ENCODE measurements around the gene POLA1.

Gene POLA1

DNA sequence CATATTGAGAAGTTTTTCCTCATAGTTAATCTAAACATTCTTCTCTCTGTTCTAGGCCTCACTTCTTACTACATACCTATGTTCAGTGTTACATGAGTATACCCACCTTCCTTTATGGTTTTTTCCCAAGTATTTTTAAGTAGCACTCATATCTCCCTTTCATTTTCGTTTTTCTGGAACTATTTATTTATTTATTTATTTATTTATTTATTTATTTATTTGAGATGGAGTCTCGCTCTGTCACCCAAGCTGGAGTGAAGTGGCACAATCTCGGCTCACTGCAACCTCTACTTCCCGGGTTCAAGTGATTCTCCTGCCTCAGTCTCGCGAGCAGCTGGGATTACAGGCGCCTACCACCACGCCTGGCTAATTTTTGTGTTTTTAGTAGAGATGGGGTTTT, 170.1 kb downstream of the POLA1 start (continued):
- TF ChIP-seq, protein P1, sequence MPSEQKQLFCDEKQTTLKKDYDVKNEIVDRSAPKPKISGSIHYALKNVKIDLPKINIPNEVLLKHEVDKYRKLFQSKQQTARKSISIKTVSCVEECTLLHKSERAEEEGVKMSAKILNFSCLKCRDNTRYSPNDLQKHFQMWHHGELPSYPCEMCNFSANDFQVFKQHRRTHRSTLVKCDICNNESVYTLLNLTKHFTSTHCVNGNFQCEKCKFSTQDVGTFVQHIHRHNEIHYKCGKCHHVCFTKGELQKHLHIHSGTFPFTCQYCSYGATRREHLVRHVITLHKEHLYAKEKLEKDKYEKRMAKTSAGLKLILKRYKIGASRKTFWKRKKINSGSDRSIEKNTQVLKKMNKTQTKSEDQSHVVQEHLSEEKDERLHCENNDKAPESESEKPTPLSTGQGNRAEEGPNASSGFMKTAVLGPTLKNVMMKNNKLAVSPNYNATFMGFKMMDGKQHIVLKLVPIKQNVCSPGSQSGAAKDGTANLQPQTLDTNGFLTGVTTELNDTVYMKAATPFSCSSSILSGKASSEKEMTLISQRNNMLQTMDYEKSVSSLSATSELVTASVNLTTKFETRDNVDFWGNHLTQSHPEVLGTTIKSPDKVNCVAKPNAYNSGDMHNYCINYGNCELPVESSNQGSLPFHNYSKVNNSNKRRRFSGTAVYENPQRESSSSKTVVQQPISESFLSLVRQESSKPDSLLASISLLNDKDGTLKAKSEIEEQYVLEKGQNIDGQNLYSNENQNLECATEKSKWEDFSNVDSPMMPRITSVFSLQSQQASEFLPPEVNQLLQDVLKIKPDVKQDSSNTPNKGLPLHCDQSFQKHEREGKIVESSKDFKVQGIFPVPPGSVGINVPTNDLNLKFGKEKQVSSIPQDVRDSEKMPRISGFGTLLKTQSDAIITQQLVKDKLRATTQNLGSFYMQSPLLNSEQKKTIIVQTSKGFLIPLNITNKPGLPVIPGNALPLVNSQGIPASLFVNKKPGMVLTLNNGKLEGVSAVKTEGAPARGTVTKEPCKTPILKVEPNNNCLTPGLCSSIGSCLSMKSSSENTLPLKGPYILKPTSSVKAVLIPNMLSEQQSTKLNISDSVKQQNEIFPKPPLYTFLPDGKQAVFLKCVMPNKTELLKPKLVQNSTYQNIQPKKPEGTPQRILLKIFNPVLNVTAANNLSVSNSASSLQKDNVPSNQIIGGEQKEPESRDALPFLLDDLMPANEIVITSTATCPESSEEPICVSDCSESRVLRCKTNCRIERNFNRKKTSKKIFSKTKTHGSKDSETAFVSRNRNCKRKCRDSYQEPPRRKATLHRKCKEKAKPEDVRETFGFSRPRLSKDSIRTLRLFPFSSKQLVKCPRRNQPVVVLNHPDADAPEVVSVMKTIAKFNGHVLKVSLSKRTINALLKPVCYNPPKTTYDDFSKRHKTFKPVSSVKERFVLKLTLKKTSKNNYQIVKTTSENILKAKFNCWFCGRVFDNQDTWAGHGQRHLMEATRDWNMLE (tag by site-specific recombination; conservative IDR thresholded peaks at IDR 0.05; ENCODE audit: low read depth), result peak; percentile 89
- peak; percentile 29 for TF ChIP-seq ZNF510 (tag by site-specific recombination; IDR thresholded peaks at IDR 0.05; ENCODE audit: insufficient replicate concordance)
- TF ChIP-seq ZNF555 (tag by site-specific recombination; conservative IDR thresholded peaks at IDR 0.05), result peak; percentile 61
- TF ChIP-seq ZNF426 (tag by site-specific recombination; IDR thresholded peaks at IDR 0.05), result peak; percentile 69
- TF ChIP-seq ZNF19 (tag by site-specific recombination; IDR thresholded peaks at IDR 0.05; ENCODE audit: low read depth), result 0 out of 2 replicates have a peak, but pooled peaks have one; percentile 36
- TF ChIP-seq, protein P2, sequence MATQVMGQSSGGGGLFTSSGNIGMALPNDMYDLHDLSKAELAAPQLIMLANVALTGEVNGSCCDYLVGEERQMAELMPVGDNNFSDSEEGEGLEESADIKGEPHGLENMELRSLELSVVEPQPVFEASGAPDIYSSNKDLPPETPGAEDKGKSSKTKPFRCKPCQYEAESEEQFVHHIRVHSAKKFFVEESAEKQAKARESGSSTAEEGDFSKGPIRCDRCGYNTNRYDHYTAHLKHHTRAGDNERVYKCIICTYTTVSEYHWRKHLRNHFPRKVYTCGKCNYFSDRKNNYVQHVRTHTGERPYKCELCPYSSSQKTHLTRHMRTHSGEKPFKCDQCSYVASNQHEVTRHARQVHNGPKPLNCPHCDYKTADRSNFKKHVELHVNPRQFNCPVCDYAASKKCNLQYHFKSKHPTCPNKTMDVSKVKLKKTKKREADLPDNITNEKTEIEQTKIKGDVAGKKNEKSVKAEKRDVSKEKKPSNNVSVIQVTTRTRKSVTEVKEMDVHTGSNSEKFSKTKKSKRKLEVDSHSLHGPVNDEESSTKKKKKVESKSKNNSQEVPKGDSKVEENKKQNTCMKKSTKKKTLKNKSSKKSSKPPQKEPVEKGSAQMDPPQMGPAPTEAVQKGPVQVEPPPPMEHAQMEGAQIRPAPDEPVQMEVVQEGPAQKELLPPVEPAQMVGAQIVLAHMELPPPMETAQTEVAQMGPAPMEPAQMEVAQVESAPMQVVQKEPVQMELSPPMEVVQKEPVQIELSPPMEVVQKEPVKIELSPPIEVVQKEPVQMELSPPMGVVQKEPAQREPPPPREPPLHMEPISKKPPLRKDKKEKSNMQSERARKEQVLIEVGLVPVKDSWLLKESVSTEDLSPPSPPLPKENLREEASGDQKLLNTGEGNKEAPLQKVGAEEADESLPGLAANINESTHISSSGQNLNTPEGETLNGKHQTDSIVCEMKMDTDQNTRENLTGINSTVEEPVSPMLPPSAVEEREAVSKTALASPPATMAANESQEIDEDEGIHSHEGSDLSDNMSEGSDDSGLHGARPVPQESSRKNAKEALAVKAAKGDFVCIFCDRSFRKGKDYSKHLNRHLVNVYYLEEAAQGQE (tag by site-specific recombination; IDR thresholded peaks at IDR 0.05), result 0 out of 2 replicates have a peak, but pooled peaks have one; percentile 36
- TF ChIP-seq ZNF433 (tag by site-specific recombination; IDR thresholded peaks at IDR 0.05; ENCODE audit: low read depth), result peak; percentile 56; the same call in 1 of the 2 replicates

DNA sequence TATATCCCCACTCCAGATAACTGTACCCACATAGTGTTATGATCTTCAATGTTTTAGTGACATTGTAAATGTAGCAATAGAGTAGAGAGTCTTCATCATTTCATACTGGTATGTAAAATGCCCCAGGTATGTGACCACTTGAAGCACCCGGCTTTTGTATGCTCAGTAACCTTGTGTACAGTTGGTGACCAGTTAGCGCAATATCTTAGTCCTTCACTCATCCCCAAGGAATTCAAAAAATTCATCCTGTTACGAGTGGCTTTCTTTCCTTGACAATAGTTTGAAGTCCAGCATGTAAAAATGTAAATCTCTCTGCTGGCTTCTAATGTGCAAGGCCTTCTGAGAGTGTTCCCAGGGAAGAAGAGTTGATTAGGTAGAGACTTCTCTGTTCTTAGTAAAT, 176.4 kb downstream of the POLA1 start:
- Histone ChIP-seq H3K4me3 (ENCODE audit: low read depth, low read length) (no peak overlapping the region), H3K36me3 (ENCODE audit: control insufficient read depth in 2 of 2, insufficient read depth in 1 of 2, low read length in 2 of 2) (no peaks in the 10 kb centered on the region; a peak in 1 of 3 replicates), H3K9me3 (ENCODE audit: control insufficient read depth, insufficient read depth, low read depth, low read length) (no peaks in the 10 kb centered on the region), H3K27ac (ENCODE audit: extremely low read depth, low read depth, low read length) (no peak overlapping the region), H3K4me1 (ENCODE audit: control insufficient read depth, insufficient read depth, low read length) (no peaks in the 10 kb centered on the region)
- ChIA-PET POLR2A (no interaction called here), CTCF (no interaction called here)
- TF ChIP-seq ZNF324 (tag by site-specific recombination; IDR thresholded peaks at IDR 0.05) (no peak), ZNF391 (tag by site-specific recombination; IDR thresholded peaks at IDR 0.05; ENCODE audit: borderline replicate concordance, low read depth) (no peak), ZNF302 (tag by site-specific recombination; IDR thresholded peaks at IDR 0.05; ENCODE audit: low read depth) (no peak), SCRT1 (tag by site-specific recombination; IDR thresholded peaks at IDR 0.05; ENCODE audit: borderline replicate concordance) (no peak), YY1 (tag by site-specific recombination; IDR thresholded peaks at IDR 0.05) (no peak), ZNF776 (tag by site-specific recombination; IDR thresholded peaks at IDR 0.05; ENCODE audit: borderline replicate concordance) (no peak), SETDB1 (IDR thresholded peaks at IDR 0.05; ENCODE audit: insufficient read length, low read length) (no peak), REPIN1 (tag by site-specific recombination; IDR thresholded peaks at IDR 0.05; ENCODE audit: low read depth) (no peak), ZNF311 (tag by site-specific recombination; IDR thresholded peaks at IDR 0.05; ENCODE audit: borderline replicate concordance) (no peak), ZNF768 (tag by site-specific recombination; IDR thresholded peaks at IDR 0.05) (no peak), MEIS1 (CRISPR knock-in tag; IDR thresholded peaks at IDR 0.05; ENCODE audit: borderline replicate concordance) (no peak), ZNF140 (tag by site-specific recombination; IDR thresholded peaks at IDR 0.05) (no peak), ZNF629 (tag by site-specific recombination; IDR thresholded peaks at IDR 0.05) (no peak), ZNF670 (tag by site-specific recombination; IDR thresholded peaks at IDR 0.05; ENCODE audit: low read depth) (no peak), ZEB2 (tag by site-specific recombination; IDR thresholded peaks at IDR 0.05) (no peak)
- TF ChIP-seq, protein P3, sequence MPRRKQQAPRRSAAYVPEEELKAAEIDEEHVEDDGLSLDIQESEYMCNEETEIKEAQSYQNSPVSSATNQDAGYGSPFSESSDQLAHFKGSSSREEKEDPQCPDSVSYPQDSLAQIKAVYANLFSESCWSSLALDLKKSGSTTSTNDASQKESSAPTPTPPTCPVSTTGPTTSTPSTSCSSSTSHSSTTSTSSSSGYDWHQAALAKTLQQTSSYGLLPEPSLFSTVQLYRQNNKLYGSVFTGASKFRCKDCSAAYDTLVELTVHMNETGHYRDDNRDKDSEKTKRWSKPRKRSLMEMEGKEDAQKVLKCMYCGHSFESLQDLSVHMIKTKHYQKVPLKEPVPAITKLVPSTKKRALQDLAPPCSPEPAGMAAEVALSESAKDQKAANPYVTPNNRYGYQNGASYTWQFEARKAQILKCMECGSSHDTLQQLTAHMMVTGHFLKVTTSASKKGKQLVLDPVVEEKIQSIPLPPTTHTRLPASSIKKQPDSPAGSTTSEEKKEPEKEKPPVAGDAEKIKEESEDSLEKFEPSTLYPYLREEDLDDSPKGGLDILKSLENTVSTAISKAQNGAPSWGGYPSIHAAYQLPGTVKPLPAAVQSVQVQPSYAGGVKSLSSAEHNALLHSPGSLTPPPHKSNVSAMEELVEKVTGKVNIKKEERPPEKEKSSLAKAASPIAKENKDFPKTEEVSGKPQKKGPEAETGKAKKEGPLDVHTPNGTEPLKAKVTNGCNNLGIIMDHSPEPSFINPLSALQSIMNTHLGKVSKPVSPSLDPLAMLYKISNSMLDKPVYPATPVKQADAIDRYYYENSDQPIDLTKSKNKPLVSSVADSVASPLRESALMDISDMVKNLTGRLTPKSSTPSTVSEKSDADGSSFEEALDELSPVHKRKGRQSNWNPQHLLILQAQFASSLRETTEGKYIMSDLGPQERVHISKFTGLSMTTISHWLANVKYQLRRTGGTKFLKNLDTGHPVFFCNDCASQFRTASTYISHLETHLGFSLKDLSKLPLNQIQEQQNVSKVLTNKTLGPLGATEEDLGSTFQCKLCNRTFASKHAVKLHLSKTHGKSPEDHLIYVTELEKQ (tag by site-specific recombination; IDR thresholded peaks at IDR 0.05; ENCODE audit: borderline replicate concordance), result no peak
- TF ChIP-seq, protein P4, sequence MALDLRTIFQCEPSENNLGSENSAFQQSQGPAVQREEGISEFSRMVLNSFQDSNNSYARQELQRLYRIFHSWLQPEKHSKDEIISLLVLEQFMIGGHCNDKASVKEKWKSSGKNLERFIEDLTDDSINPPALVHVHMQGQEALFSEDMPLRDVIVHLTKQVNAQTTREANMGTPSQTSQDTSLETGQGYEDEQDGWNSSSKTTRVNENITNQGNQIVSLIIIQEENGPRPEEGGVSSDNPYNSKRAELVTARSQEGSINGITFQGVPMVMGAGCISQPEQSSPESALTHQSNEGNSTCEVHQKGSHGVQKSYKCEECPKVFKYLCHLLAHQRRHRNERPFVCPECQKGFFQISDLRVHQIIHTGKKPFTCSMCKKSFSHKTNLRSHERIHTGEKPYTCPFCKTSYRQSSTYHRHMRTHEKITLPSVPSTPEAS (tag by site-specific recombination; IDR thresholded peaks at IDR 0.05), result no peak
